Nephron progenitor cell (in vitro differentiated cells): ENCODE results near the gene PTPN1.

ENCODE experiments used
- DNase-seq: peaks from one replicate; pipeline ENCODE4 v3.0.0; 2021
- H3K27ac Mint-ChIP-seq: 2 replicates; pipeline ENCODE4 v1.8.0; 2021; ENCODE audit warnings: mild to moderate bottlenecking, moderate library complexity, mixed read lengths
- H3K27me3 Mint-ChIP-seq: 2 replicates; pipeline ENCODE4 v1.8.0; 2021; ENCODE audit warnings: mild to moderate bottlenecking, low read depth, mixed read lengths; ENCODE audit not compliant: poor library complexity
- H3K36me3 Mint-ChIP-seq: 2 replicates; pipeline ENCODE4 v1.8.0; 2021; ENCODE audit warnings: low read depth, mixed read lengths
- H3K4me1 Mint-ChIP-seq: 2 replicates; pipeline ENCODE4 v1.8.0; 2021; ENCODE audit warnings: mixed read lengths
- H3K4me3 Mint-ChIP-seq: 2 replicates; pipeline ENCODE4 v1.8.0; 2021; ENCODE audit warnings: mild to moderate bottlenecking, moderate library complexity, mixed read lengths
- H3K9me3 Mint-ChIP-seq: 2 replicates; pipeline ENCODE4 v1.8.0; 2021; ENCODE audit warnings: mild to moderate bottlenecking, moderate library complexity, mixed read lengths
- TF ChIP-seq, protein P1 (sequence below): fragments of 200-600 bp; sonication (generic); IDR thresholded peaks from 2 replicates; pipeline ENCODE4 v1.5.0; 2021; ENCODE audit warnings: antibody characterized with exemption

PTPN1 gene

DNA sequence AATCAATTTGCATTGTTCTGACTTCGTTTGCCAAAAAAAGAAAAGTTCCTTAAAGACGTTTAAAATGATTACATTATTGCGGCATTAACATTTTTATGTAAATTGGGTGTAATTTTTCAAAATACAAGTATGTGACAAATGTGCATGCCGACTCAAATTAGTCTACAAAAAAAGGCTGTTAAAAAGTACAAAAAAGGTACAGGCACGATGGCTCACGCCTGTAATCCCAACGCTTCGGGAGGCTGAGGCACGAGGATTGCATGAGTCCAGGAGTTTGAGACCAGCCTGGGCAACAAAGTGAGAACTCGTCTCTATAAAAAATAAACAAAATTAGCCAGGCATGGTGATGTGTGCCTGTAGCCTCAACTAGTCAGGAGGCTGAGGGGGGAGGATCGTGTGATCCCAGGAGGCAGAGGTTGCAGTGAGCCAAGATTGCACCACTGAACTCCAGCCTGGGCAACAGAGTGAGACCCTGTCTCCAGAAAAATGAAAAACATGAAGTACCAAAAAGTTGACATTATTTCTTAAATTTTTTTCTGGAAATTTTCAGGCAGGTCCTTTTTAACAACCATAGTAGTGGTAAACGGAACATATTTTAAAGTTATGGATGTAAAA, 90.2 kb downstream of the PTPN1 start:
- peaks cover 3% of the 10 kb centered on the region for H3K27me3 Mint-ChIP-seq

GRCh38 chr20:50601511-50602431, 91.6 kb downstream of the PTPN1 start:
- Mint-ChIP-seq H3K4me1 (peaks cover 5% of the 10 kb centered on the region), H3K27me3 (peaks cover 3% of the 10 kb centered on the region), H3K4me3 (no peak overlapping the region), H3K27ac (no peak overlapping the region), H3K36me3 (no peaks in the 10 kb centered on the region), H3K9me3 (no peaks in the 10 kb centered on the region)
- no peak for DNase-seq
- TF ChIP-seq, protein P1, sequence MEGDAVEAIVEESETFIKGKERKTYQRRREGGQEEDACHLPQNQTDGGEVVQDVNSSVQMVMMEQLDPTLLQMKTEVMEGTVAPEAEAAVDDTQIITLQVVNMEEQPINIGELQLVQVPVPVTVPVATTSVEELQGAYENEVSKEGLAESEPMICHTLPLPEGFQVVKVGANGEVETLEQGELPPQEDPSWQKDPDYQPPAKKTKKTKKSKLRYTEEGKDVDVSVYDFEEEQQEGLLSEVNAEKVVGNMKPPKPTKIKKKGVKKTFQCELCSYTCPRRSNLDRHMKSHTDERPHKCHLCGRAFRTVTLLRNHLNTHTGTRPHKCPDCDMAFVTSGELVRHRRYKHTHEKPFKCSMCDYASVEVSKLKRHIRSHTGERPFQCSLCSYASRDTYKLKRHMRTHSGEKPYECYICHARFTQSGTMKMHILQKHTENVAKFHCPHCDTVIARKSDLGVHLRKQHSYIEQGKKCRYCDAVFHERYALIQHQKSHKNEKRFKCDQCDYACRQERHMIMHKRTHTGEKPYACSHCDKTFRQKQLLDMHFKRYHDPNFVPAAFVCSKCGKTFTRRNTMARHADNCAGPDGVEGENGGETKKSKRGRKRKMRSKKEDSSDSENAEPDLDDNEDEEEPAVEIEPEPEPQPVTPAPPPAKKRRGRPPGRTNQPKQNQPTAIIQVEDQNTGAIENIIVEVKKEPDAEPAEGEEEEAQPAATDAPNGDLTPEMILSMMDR = no peak

More for the DNA sequence above, 90.2 kb downstream of the PTPN1 start:
- no peak overlapping the region for H3K27ac Mint-ChIP-seq
- H3K4me3 Mint-ChIP-seq = no peak overlapping the region
- H3K9me3 Mint-ChIP-seq = no peaks in the 10 kb centered on the region
- no peak for DNase-seq
- TF ChIP-seq, protein P1 = no peak
- H3K36me3 Mint-ChIP-seq = no peaks in the 10 kb centered on the region
- H3K4me1 Mint-ChIP-seq = peaks cover 19% of the 10 kb centered on the region

GRCh38 chr20:50602432-50603088, 92.4 kb downstream of the PTPN1 start:
- no peak for DNase-seq
- no peak overlapping the region for H3K27ac Mint-ChIP-seq
- no peaks in the 10 kb centered on the region for H3K36me3 Mint-ChIP-seq
- no peak overlapping the region for H3K4me3 Mint-ChIP-seq
- TF ChIP-seq, protein P1 = no peak
- H3K27me3 Mint-ChIP-seq = peaks cover 3% of the 10 kb centered on the region
- peaks cover 13% of the 10 kb centered on the region for H3K4me1 Mint-ChIP-seq
- no peaks in the 10 kb centered on the region for H3K9me3 Mint-ChIP-seq

DNA sequence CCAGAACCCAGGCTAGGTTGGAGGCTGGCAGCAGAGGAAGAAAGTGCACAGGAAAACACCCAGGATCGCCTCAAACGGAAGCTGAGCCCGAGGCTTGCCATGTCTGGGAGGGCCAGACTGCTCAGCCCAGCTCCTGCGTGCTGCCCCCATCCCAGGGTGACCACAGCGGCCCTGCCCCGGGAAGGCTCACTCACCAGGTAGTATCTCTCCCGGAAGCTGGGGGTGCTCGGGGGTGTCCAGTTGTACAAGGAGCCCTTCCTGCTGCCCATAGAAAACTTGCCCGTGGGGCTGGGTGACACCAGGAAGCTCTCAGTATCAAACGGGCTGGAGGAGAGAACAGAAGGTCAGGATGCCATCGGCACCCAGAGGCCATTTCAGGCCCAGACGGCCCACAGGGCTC, 94.3 kb downstream of the PTPN1 start:
- no peaks in the 10 kb centered on the region for H3K36me3 Mint-ChIP-seq
- H3K27ac Mint-ChIP-seq = no peak overlapping the region
- peaks cover 3% of the 10 kb centered on the region for H3K27me3 Mint-ChIP-seq
- DNase-seq = no peak
- H3K4me1 Mint-ChIP-seq = peaks cover 18% of the 10 kb centered on the region
- H3K9me3 Mint-ChIP-seq = no peaks in the 10 kb centered on the region
- TF ChIP-seq, protein P1 = no peak
- no peak overlapping the region for H3K4me3 Mint-ChIP-seq

DNA sequence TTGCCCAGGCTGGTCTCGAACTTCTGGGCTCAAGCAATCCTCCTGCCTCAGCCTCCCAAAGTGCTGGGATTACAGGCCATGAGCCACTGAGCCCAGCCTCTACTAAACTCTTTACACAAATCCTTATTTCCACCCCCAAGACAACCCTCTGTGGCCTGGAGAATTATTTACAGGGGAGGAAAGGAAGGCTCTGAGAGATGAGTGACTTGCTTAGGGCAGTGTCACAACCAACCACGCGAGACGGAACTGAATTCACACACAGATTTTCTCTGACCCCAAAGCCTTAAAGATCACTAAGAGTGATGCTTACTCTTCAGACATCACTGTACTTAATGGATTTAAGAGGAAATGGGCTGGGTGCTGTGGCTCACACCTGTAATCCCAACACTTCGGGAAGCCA, 95.0 kb downstream of the PTPN1 start:
- H3K4me1 Mint-ChIP-seq = peaks cover 19% of the 10 kb centered on the region
- H3K4me3 Mint-ChIP-seq = no peak overlapping the region
- peaks cover 3% of the 10 kb centered on the region for H3K27me3 Mint-ChIP-seq
- H3K9me3 Mint-ChIP-seq = no peaks in the 10 kb centered on the region
- no peaks in the 10 kb centered on the region for H3K36me3 Mint-ChIP-seq
- H3K27ac Mint-ChIP-seq = no peak overlapping the region
- no peak for DNase-seq
- TF ChIP-seq, protein P1 = no peak
